MCF 10A (cell line): ENCODE data around the gene DNAH10. TPM values are rescaled to one million over a fixed set of nuclear protein-coding genes. Genes with fewer than 3 reads are reported as not detected.

Experiments used
- BruUV-seq: library from RNA; stranded (reverse); fragments of 400-500 nt; replicated peaks from 2 replicates; lab custom pipeline; 2021; lab: Mats Ljungman, UMichigan
- CTCF ChIA-PET: fragments of 300-600 bp; sonication (Branson Sonifier 250); formaldehyde crosslinking; extraction: SDS; loops from one replicate; lab custom pipeline; 2021; ENCODE audit warnings: antibody characterized with exemption, inconsistent platforms; lab: Yijun Ruan, JAX
- POLR2A ChIA-PET: fragments of 300-600, 350-650 bp; sonication (Branson Sonifier 250); formaldehyde crosslinking; extraction: SDS; loops from one replicate; lab custom pipeline; 2020; ENCODE audit warnings: antibody characterized with exemption, inconsistent platforms; lab: Yijun Ruan, JAX
- DNase-seq: peaks from one replicate; pipeline ENCODE4 v3.0.0-alpha.2; 2018; ENCODE audit not compliant: unreplicated experiment
- H3K27ac Mint-ChIP-seq: one replicate; pipeline ENCODE4 v1.8.0; 2022; ENCODE audit warnings: mild to moderate bottlenecking, low read depth, mixed read lengths; ENCODE audit not compliant: unreplicated experiment
- H3K27me3 Mint-ChIP-seq: one replicate; pipeline ENCODE4 v1.8.0; 2022; ENCODE audit warnings: mixed read lengths; ENCODE audit not compliant: insufficient read depth, unreplicated experiment
- H3K36me3 Mint-ChIP-seq: one replicate; pipeline ENCODE4 v1.8.0; 2022; ENCODE audit warnings: mild to moderate bottlenecking, moderate library complexity, mixed read lengths; ENCODE audit not compliant: insufficient read depth, unreplicated experiment
- H3K4me1 Mint-ChIP-seq: one replicate; pipeline ENCODE4 v1.8.0; 2022; ENCODE audit warnings: mixed read lengths; ENCODE audit not compliant: insufficient read depth, unreplicated experiment
- H3K4me3 Mint-ChIP-seq: one replicate; pipeline ENCODE4 v1.8.0; 2022; ENCODE audit warnings: mild to moderate bottlenecking, moderate library complexity, mixed read lengths; ENCODE audit not compliant: unreplicated experiment
- H3K9me3 Mint-ChIP-seq: one replicate; pipeline ENCODE4 v1.8.0; 2022; ENCODE audit warnings: mixed read lengths; ENCODE audit not compliant: unreplicated experiment
- CTCF ChIP-seq: fragments of 200-600 bp; IDR thresholded peaks from one replicate; pipeline ENCODE4 v1.8.0; 2022; ENCODE audit warnings: antibody characterized with exemption, mild to moderate bottlenecking; ENCODE audit not compliant: unreplicated experiment
- intact Hi-C: fragments of 100-400 bp; cut with micrococcal nuclease; formaldehyde crosslinking; loops from 2 replicates; pipeline ENCODE4 v1.14.1; 2022
- total RNA-seq: library from RNA; stranded (reverse); gene quantifications from 2 replicates; pipeline ENCODE4 v1.2.3, GENCODE V29; 2022

The DNAH10 gene
- total RNA-seq, 1 experiment from 2014 or later, result 0.21 TPM

- Mint-ChIP-seq H3K9me3 (peaks cover 18% of the 10 kb centered on the region), H3K27me3 (peaks cover 12% of the 10 kb centered on the region), H3K4me1 (no peaks in the 10 kb centered on the region), H3K4me3 (no peak overlapping the region), H3K27ac (no peak overlapping the region), H3K36me3 (no peaks in the 10 kb centered on the region)
- ChIA-PET POLR2A (interaction anchor here (0.9 kb wide), 2 partner anchors 29 to 31 kb away, joined by 3 read pairs; no protein-coding TSS in a partner anchor), CTCF (interaction anchor here (0.7 to 1.2 kb wide), 2 partner anchors 156 to 172 kb away, joined by 3 to 4 read pairs; no protein-coding TSS in a partner anchor)
- intact Hi-C loops, result no loop called here
- no TSS peak for BruUV-seq
- peak; percentile 65 for DNase-seq
- no peak for TF ChIP-seq CTCF
Measured at GRCh38 chr12:123813349-123813748, 51.2 kb downstream of the DNAH10 start.

- no peak for TF ChIP-seq CTCF
- ChIA-PET CTCF (interaction anchor here (0.5 kb wide), 1 partner anchor 43 kb away, joined by 3 read pairs; no protein-coding TSS in a partner anchor), POLR2A (no interaction called here)
- peaks cover 18% of the 10 kb centered on the region for H3K9me3 Mint-ChIP-seq
- H3K4me3 Mint-ChIP-seq, result no peak overlapping the region
- peaks cover 7% of the 10 kb centered on the region for H3K27me3 Mint-ChIP-seq
- intact Hi-C loops, result no loop called here
- BruUV-seq, result no TSS peak
- DNase-seq, result no peak
- no peaks in the 10 kb centered on the region for H3K4me1 Mint-ChIP-seq
- H3K36me3 Mint-ChIP-seq, result no peaks in the 10 kb centered on the region
- H3K27ac Mint-ChIP-seq, result no peak overlapping the region
Measured at GRCh38 chr12:123815968-123816367, 53.9 kb downstream of the DNAH10 start.

- Mint-ChIP-seq H3K4me1 (no peaks in the 10 kb centered on the region), H3K27ac (no peak overlapping the region), H3K4me3 (no peak overlapping the region), H3K9me3 (peaks cover 18% of the 10 kb centered on the region), H3K27me3 (peaks cover 7% of the 10 kb centered on the region), H3K36me3 (no peaks in the 10 kb centered on the region)
- intact Hi-C loops, result no loop called here
- POLR2A ChIA-PET, result no interaction called here
- TF ChIP-seq CTCF, result no peak
- CTCF ChIA-PET, result no interaction called here
- BruUV-seq, result no TSS peak
- DNase-seq, result no peak
Measured at GRCh38 chr12:123816896-123817537, 54.9 kb downstream of the DNAH10 start.

- Mint-ChIP-seq H3K4me3 (no peak overlapping the region), H3K27me3 (peaks cover 39% of the 10 kb centered on the region), H3K4me1 (no peaks in the 10 kb centered on the region), H3K36me3 (no peaks in the 10 kb centered on the region), H3K27ac (no peak overlapping the region), H3K9me3 (peaks cover under 1% of the 10 kb centered on the region)
- no peak for TF ChIP-seq CTCF
- ChIA-PET POLR2A (no interaction called here), CTCF (no interaction called here)
- intact Hi-C loops, result no loop called here
- BruUV-seq, result no TSS peak
- no peak for DNase-seq
Measured at GRCh38 chr12:123822804-123823203, 60.7 kb downstream of the DNAH10 start.
